Activated CD4-positive, alpha-beta T cell treated with anti-CD3 and anti-CD28 coated beads for 36 hours (primary cell): Measurements from ENCODE around the gene SDHA. TPM values are rescaled to one million over a fixed set of nuclear protein-coding genes. Genes with fewer than 3 reads are reported as not detected.
"Not testable (repeated sequence)": the region's sequence is repeated elsewhere in the genome, so short reads cannot be mapped to it uniquely, and the experiment has no call there.

Experiments
- ATAC-seq: fragments of 200-7000 bp; cut with Tn5 transposase; one replicate; pipeline ENCODE4 v1.10.0; 2021; ENCODE audit warnings: mild to moderate bottlenecking, moderate library complexity
- CTCF ChIA-PET: fragments of 350-600 bp; sonication (Branson Sonifier 250); formaldehyde crosslinking; loops from one replicate; lab custom pipeline; 2021; ENCODE audit warnings: antibody characterized with exemption; lab: Charles Lee
- POLR2A ChIA-PET: fragments of 350-600 bp; sonication (Branson Sonifier 250); formaldehyde crosslinking; loops from one replicate; lab custom pipeline; 2021; ENCODE audit warnings: antibody characterized with exemption, inconsistent platforms; lab: Charles Lee
- DNase-seq: peaks from one replicate; pipeline ENCODE4 v3.0.0-alpha.2; 2020
- H3K27ac Mint-ChIP-seq: one replicate; pipeline ENCODE4 v1.8.0; 2021; ENCODE audit warnings: mixed read lengths
- H3K27me3 Mint-ChIP-seq: one replicate; pipeline ENCODE4 v1.8.0; 2021; ENCODE audit warnings: mixed read lengths
- H3K36me3 Mint-ChIP-seq: one replicate; pipeline ENCODE4 v1.8.0; 2021; ENCODE audit warnings: low read depth, mixed read lengths
- H3K4me1 Mint-ChIP-seq: one replicate; pipeline ENCODE4 v1.8.0; 2021; ENCODE audit warnings: mixed read lengths
- H3K4me3 Mint-ChIP-seq: one replicate; pipeline ENCODE4 v1.8.0; 2021; ENCODE audit warnings: mild to moderate bottlenecking, moderate library complexity, mixed read lengths
- H3K9me3 Mint-ChIP-seq: one replicate; pipeline ENCODE4 v1.8.0; 2021; ENCODE audit warnings: low read depth, mixed read lengths
- intact Hi-C, 2 experiments: fragments of 100-400 bp; cut with DNase I in 1 of 2; cut with micrococcal nuclease in 1 of 2; formaldehyde crosslinking; loops; one replicate each; pipeline versions ENCODE4 v1.14.2 to v1.15.1; 2022 to 2024; cut with DNase I, micrococcal nuclease
- total RNA-seq, 2 experiments: library from RNA; stranded (reverse); gene quantifications; one replicate each; pipeline ENCODE4 v1.2.3, GENCODE V29; 2021

SDHA gene
- total RNA-seq, 2 experiments from 2014 or later: 104 to 121 TPM

GRCh38 chr5:271828-272167, 53.7 kb downstream of the SDHA start:
- peaks cover 42% of the 10 kb centered on the region for H3K4me1 Mint-ChIP-seq
- ATAC-seq, DNase-seq, CTCF ChIA-PET, H3K27me3 Mint-ChIP-seq, H3K27ac Mint-ChIP-seq, POLR2A ChIA-PET, H3K9me3 Mint-ChIP-seq: not testable (repeated sequence)
- H3K4me3 Mint-ChIP-seq: peak overlapping the region; percentile 95
- peaks cover 32% of the 10 kb centered on the region for H3K36me3 Mint-ChIP-seq
- intact Hi-C loops: loop anchor here (1.0 to 2.0 kb wide), 9 partner anchors 53 to 621 kb away; partner anchors contain the start of genes CCDC127 (in 2 of the 2), SDHA (in 2 of the 2), BRD9 (in 1 of the 2) and CEP72 (in 1 of the 2)

GRCh38 chr5:273091-273490, 55.0 kb downstream of the SDHA start:
- CTCF ChIA-PET: interaction anchor here (0.6 to 0.7 kb wide), 2 partner anchors 27 to 38 kb away, joined by 3 to 4 read pairs; no protein-coding TSS in a partner anchor
- peak overlapping the region; percentile 95 for H3K4me3 Mint-ChIP-seq

DNA sequence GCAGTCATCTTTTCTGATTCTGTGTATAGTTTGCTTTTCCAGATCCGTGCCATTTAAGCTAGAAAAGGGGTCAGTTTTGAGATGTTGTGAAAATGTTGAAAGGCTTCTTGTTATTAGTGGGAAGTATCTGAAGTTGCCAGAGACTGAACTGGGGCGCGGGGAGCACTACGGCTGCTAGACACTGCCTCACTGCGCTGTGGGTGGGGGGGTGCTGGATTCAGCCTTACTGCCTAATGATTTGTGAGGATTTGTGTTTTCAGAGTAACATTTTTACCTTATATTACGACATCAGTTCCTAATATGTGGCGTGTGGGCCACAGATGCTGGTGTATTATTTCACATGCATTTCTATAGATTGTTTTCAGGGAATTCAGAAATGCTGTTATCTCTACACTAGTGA, 55.4 kb downstream of the SDHA start:
- H3K27ac Mint-ChIP-seq, H3K9me3 Mint-ChIP-seq, DNase-seq, intact Hi-C loops, ATAC-seq, H3K27me3 Mint-ChIP-seq, POLR2A ChIA-PET: not testable (repeated sequence)
- peaks cover 32% of the 10 kb centered on the region for H3K36me3 Mint-ChIP-seq
- peaks cover 43% of the 10 kb centered on the region for H3K4me1 Mint-ChIP-seq
- H3K4me3 Mint-ChIP-seq: peak overlapping the region; percentile 95
- CTCF ChIA-PET: interaction anchor here (0.6 to 0.7 kb wide), 2 partner anchors 27 to 38 kb away, joined by 3 to 4 read pairs; no protein-coding TSS in a partner anchor

More at GRCh38 chr5:273091-273490, 55.0 kb downstream of the SDHA start:
- Mint-ChIP-seq H3K27ac (peak overlapping the region; percentile 69), H3K4me1 (peaks cover 42% of the 10 kb centered on the region), H3K36me3 (peaks cover 32% of the 10 kb centered on the region)
- DNase-seq, H3K9me3 Mint-ChIP-seq, POLR2A ChIA-PET, H3K27me3 Mint-ChIP-seq, intact Hi-C loops, ATAC-seq: not testable (repeated sequence)

GRCh38 chr5:274346-274745, 56.2 kb downstream of the SDHA start:
- CTCF ChIA-PET, H3K27me3 Mint-ChIP-seq, ATAC-seq, H3K4me3 Mint-ChIP-seq, H3K27ac Mint-ChIP-seq, POLR2A ChIA-PET, intact Hi-C loops, DNase-seq, H3K9me3 Mint-ChIP-seq: not testable (repeated sequence)
- H3K4me1 Mint-ChIP-seq: peaks cover 48% of the 10 kb centered on the region
- H3K36me3 Mint-ChIP-seq: peaks cover 38% of the 10 kb centered on the region

DNA sequence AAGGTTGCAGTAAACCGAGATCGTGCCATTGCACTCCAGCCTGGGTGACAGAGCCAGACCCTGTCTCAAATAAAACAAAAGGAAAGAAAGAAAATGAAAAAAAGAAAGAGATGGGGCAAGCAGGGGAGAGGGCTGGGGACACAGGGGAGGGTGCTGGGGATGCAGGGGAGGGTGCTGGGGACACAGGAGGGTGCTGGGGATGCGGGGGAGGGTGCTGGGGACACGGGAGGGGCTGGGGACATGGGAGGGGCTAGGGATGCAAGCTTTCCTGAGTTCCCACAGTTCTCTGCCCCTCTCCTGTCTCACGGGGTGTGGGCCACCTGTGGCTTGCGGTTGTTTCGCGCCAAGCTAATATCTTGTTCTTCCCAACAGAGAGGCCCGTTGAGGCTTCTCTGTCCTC, 60.5 kb downstream of the SDHA start:
- H3K36me3 Mint-ChIP-seq: peaks cover 40% of the 10 kb centered on the region
- ATAC-seq: no peak
- intact Hi-C loops: no loop called here

GRCh38 chr5:279051-279665, 61.0 kb downstream of the SDHA start:
- ATAC-seq, H3K9me3 Mint-ChIP-seq, H3K27ac Mint-ChIP-seq, intact Hi-C loops, DNase-seq, CTCF ChIA-PET, H3K27me3 Mint-ChIP-seq, POLR2A ChIA-PET, H3K4me3 Mint-ChIP-seq: not testable (repeated sequence)
- Mint-ChIP-seq H3K36me3 (peaks cover 40% of the 10 kb centered on the region), H3K4me1 (peaks cover 65% of the 10 kb centered on the region)

More for the DNA sequence above, 60.5 kb downstream of the SDHA start:
- Mint-ChIP-seq H3K4me3 (no peak overlapping the region), H3K27me3 (no peaks in the 10 kb centered on the region), H3K27ac (no peak overlapping the region), H3K9me3 (no peaks in the 10 kb centered on the region), H3K4me1 (peaks cover 65% of the 10 kb centered on the region)
- DNase-seq: no peak
- ChIA-PET POLR2A (no interaction called here), CTCF (no interaction called here)

- H3K4me3 Mint-ChIP-seq: no peak overlapping the region
- ATAC-seq: no peak
- peaks cover 44% of the 10 kb centered on the region for H3K4me1 Mint-ChIP-seq
- H3K9me3 Mint-ChIP-seq: no peaks in the 10 kb centered on the region
- H3K27ac Mint-ChIP-seq: no peak overlapping the region
- DNase-seq: no peak
- ChIA-PET CTCF (interaction anchor here (0.5 kb wide), 1 partner anchor 678 kb away, joined by 3 read pairs; no protein-coding TSS in a partner anchor), POLR2A (interaction anchor here (1.1 kb wide), 1 partner anchor 13 kb away, joined by 4 read pairs; no protein-coding TSS in a partner anchor)
- no peaks in the 10 kb centered on the region for H3K27me3 Mint-ChIP-seq
- H3K36me3 Mint-ChIP-seq: peaks cover 36% of the 10 kb centered on the region
- intact Hi-C loops: no loop called here
Measured at GRCh38 chr5:285991-286557, 68.0 kb downstream of the SDHA start.

- intact Hi-C loops, POLR2A ChIA-PET, DNase-seq, CTCF ChIA-PET, H3K9me3 Mint-ChIP-seq, H3K27ac Mint-ChIP-seq, H3K27me3 Mint-ChIP-seq, ATAC-seq, H3K4me3 Mint-ChIP-seq: not testable (repeated sequence)
- Mint-ChIP-seq H3K36me3 (peaks cover 31% of the 10 kb centered on the region), H3K4me1 (peaks cover 17% of the 10 kb centered on the region)
Measured at GRCh38 chr5:290200-290599, 72.1 kb downstream of the SDHA start.

DNA sequence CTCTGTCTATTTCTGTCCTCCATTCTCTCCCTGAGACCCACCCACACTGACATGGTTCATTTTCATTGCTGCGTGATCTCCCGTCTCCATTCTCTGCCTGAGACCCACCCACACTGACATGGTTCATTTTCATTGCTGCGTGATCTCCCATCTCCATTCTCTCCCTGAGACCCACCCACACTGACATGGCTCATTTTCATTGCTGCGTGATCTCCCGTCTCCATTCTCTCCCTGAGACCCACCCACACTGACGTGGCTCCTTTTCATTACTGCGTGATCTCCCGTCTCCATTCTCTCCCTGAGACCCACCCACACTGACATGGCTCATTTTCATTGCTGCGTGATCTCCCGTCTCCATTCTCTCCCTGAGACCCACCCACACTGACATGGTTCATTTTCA, 73.2 kb downstream of the SDHA start:
- intact Hi-C loops, CTCF ChIA-PET, ATAC-seq, H3K9me3 Mint-ChIP-seq, H3K4me3 Mint-ChIP-seq, POLR2A ChIA-PET, H3K27me3 Mint-ChIP-seq, DNase-seq, H3K27ac Mint-ChIP-seq: not testable (repeated sequence)
- H3K4me1 Mint-ChIP-seq: peaks cover 20% of the 10 kb centered on the region
- H3K36me3 Mint-ChIP-seq: peaks cover 25% of the 10 kb centered on the region

DNA sequence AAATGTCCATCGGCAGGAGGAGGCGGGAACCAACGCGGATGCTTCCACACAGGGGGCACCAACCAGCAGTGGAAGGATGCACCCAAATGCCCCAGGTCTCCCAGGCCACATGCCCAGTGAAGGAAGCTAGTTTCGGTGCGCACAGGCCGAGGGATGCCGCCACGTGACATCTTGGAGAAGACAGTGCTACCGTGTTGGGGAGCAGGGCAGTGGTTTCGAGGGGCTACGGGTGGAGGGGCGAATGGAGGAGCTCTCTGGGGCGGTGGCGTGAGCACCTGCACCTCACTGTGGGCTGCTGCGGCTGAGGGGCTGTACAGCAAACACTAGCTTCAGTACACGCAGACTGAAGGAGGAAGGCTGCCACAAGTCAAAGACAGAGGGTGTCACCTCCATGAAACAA, 76.7 kb downstream of the SDHA start:
- H3K27me3 Mint-ChIP-seq, POLR2A ChIA-PET, ATAC-seq, H3K9me3 Mint-ChIP-seq, H3K4me3 Mint-ChIP-seq, intact Hi-C loops, DNase-seq, CTCF ChIA-PET, H3K27ac Mint-ChIP-seq: not testable (repeated sequence)
- H3K4me1 Mint-ChIP-seq: peaks cover 25% of the 10 kb centered on the region
- peaks cover 18% of the 10 kb centered on the region for H3K36me3 Mint-ChIP-seq

- ATAC-seq, H3K4me3 Mint-ChIP-seq, H3K27ac Mint-ChIP-seq, POLR2A ChIA-PET, DNase-seq, H3K9me3 Mint-ChIP-seq, CTCF ChIA-PET, H3K27me3 Mint-ChIP-seq, intact Hi-C loops: not testable (repeated sequence)
- Mint-ChIP-seq H3K36me3 (peaks cover 15% of the 10 kb centered on the region), H3K4me1 (peaks cover 25% of the 10 kb centered on the region)
Measured at GRCh38 chr5:296207-296606, 78.1 kb downstream of the SDHA start.

GRCh38 chr5:296954-297353, 78.8 kb downstream of the SDHA start:
- H3K27me3 Mint-ChIP-seq, POLR2A ChIA-PET, CTCF ChIA-PET, H3K4me3 Mint-ChIP-seq, H3K9me3 Mint-ChIP-seq, intact Hi-C loops, H3K27ac Mint-ChIP-seq, H3K36me3 Mint-ChIP-seq: not testable (repeated sequence)
- ATAC-seq: peak; percentile 89
- peaks cover 31% of the 10 kb centered on the region for H3K4me1 Mint-ChIP-seq
- peak; percentile 32 for DNase-seq
